ENCODE data around the gene USP12.
A peak's percentile ranks its signal among the peaks of the same experiment; 100 is the strongest.
"Not testable (repeated sequence)": the region's sequence is repeated elsewhere in the genome, so short reads cannot be mapped to it uniquely, and the experiment has no call there.

USP12 gene

GRCh38 chr13:27194895-27195764 is 23.5 kb upstream of the USP12 start:
- intact Hi-C loops (cut with micrococcal nuclease): no loop called here
- Mint-ChIP-seq H3K9me3 (no peaks in the 10 kb centered on the region), H3K27ac (no peak overlapping the region), H3K4me1 (ENCODE audit: low read depth) (peaks cover 17% of the 10 kb centered on the region), H3K4me3 (no peak overlapping the region), H3K36me3 (ENCODE audit: low read depth) (no peaks in the 10 kb centered on the region), H3K27me3 (peaks cover 5% of the 10 kb centered on the region)

- Mint-ChIP-seq H3K27me3 (peaks cover 5% of the 10 kb centered on the region), H3K9me3 (no peaks in the 10 kb centered on the region), H3K27ac (no peak overlapping the region), H3K4me3 (no peak overlapping the region), H3K36me3 (ENCODE audit: low read depth) (no peaks in the 10 kb centered on the region), H3K4me1 (ENCODE audit: low read depth) (peaks cover 17% of the 10 kb centered on the region)
- intact Hi-C loops (cut with micrococcal nuclease): no loop called here
Observed at GRCh38 chr13:27194209-27194608, 22.6 kb upstream of the USP12 start.

- H3K4me3 Mint-ChIP-seq: no peak overlapping the region
- no peaks in the 10 kb centered on the region for H3K36me3 Mint-ChIP-seq (ENCODE audit: low read depth)
- peaks cover 17% of the 10 kb centered on the region for H3K4me1 Mint-ChIP-seq (ENCODE audit: low read depth)
- peaks cover 5% of the 10 kb centered on the region for H3K27me3 Mint-ChIP-seq
- intact Hi-C loops (cut with micrococcal nuclease): no loop called here
- no peaks in the 10 kb centered on the region for H3K9me3 Mint-ChIP-seq
- no peak overlapping the region for H3K27ac Mint-ChIP-seq
Observed at GRCh38 chr13:27193496-27193895, 21.9 kb upstream of the USP12 start.

- intact Hi-C loops (cut with micrococcal nuclease): no loop called here
- H3K36me3 Mint-ChIP-seq (ENCODE audit: low read depth): no peaks in the 10 kb centered on the region
- H3K27ac Mint-ChIP-seq: no peak overlapping the region
- H3K9me3 Mint-ChIP-seq: no peaks in the 10 kb centered on the region
- H3K4me1 Mint-ChIP-seq (ENCODE audit: low read depth): peaks cover 17% of the 10 kb centered on the region
- H3K4me3 Mint-ChIP-seq: no peak overlapping the region
- peaks cover 5% of the 10 kb centered on the region for H3K27me3 Mint-ChIP-seq
Observed at GRCh38 chr13:27192973-27193372, 21.4 kb upstream of the USP12 start.

GRCh38 chr13:27192367-27192766 is 20.8 kb upstream of the USP12 start:
- intact Hi-C loops (cut with micrococcal nuclease); H3K27me3 Mint-ChIP-seq; H3K27ac Mint-ChIP-seq; H3K36me3 Mint-ChIP-seq (ENCODE audit: low read depth); H3K4me3 Mint-ChIP-seq; H3K9me3 Mint-ChIP-seq: not testable (repeated sequence)
- H3K4me1 Mint-ChIP-seq (ENCODE audit: low read depth): peaks cover 17% of the 10 kb centered on the region

- Mint-ChIP-seq H3K9me3 (no peaks in the 10 kb centered on the region), H3K4me3 (no peak overlapping the region)
- intact Hi-C loops (cut with micrococcal nuclease): no loop called here
Observed at GRCh38 chr13:27189192-27189591, 17.6 kb upstream of the USP12 start.

GRCh38 chr13:27188239-27188638 is 16.6 kb upstream of the USP12 start:
- H3K4me1 Mint-ChIP-seq (ENCODE audit: low read depth): peaks cover 9% of the 10 kb centered on the region
- no peak overlapping the region for H3K4me3 Mint-ChIP-seq
- H3K9me3 Mint-ChIP-seq: no peaks in the 10 kb centered on the region
- H3K27me3 Mint-ChIP-seq: peaks cover 4% of the 10 kb centered on the region
- no peak overlapping the region for H3K27ac Mint-ChIP-seq
- H3K36me3 Mint-ChIP-seq (ENCODE audit: low read depth): no peaks in the 10 kb centered on the region
- intact Hi-C loops (cut with micrococcal nuclease): no loop called here

More at GRCh38 chr13:27189192-27189591, 17.6 kb upstream of the USP12 start:
- Mint-ChIP-seq H3K27me3 (peaks cover 3% of the 10 kb centered on the region), H3K27ac (no peak overlapping the region), H3K36me3 (ENCODE audit: low read depth) (no peaks in the 10 kb centered on the region), H3K4me1 (ENCODE audit: low read depth) (peaks cover 2% of the 10 kb centered on the region)

GRCh38 chr13:27186295-27186694 is 14.7 kb upstream of the USP12 start:
- Mint-ChIP-seq H3K27me3 (peaks cover 4% of the 10 kb centered on the region), H3K4me1 (ENCODE audit: low read depth) (peaks cover 17% of the 10 kb centered on the region), H3K4me3 (no peak overlapping the region), H3K36me3 (ENCODE audit: low read depth) (no peaks in the 10 kb centered on the region), H3K9me3 (no peaks in the 10 kb centered on the region), H3K27ac (no peak overlapping the region)
- intact Hi-C loops (cut with micrococcal nuclease): no loop called here

- H3K27me3 Mint-ChIP-seq: peaks cover 1% of the 10 kb centered on the region
- no peaks in the 10 kb centered on the region for H3K9me3 Mint-ChIP-seq
- intact Hi-C loops (cut with micrococcal nuclease): no loop called here
- no peak overlapping the region for H3K4me3 Mint-ChIP-seq
- H3K4me1 Mint-ChIP-seq (ENCODE audit: low read depth): peaks cover 17% of the 10 kb centered on the region
- no peak overlapping the region for H3K27ac Mint-ChIP-seq
- H3K36me3 Mint-ChIP-seq (ENCODE audit: low read depth): no peaks in the 10 kb centered on the region
Observed at GRCh38 chr13:27183561-27184147, 12.0 kb upstream of the USP12 start.

- H3K9me3 Mint-ChIP-seq: no peaks in the 10 kb centered on the region
- H3K27ac Mint-ChIP-seq: no peak overlapping the region
- peaks cover 23% of the 10 kb centered on the region for H3K4me1 Mint-ChIP-seq (ENCODE audit: low read depth)
- no peaks in the 10 kb centered on the region for H3K36me3 Mint-ChIP-seq (ENCODE audit: low read depth)
- H3K27me3 Mint-ChIP-seq: peaks cover 1% of the 10 kb centered on the region
- intact Hi-C loops (cut with micrococcal nuclease): no loop called here
- no peak overlapping the region for H3K4me3 Mint-ChIP-seq
Observed at GRCh38 chr13:27182844-27183497, 11.4 kb upstream of the USP12 start.

GRCh38 chr13:27182054-27182453 is 10.4 kb upstream of the USP12 start:
- no peak overlapping the region for H3K4me3 Mint-ChIP-seq
- H3K36me3 Mint-ChIP-seq (ENCODE audit: low read depth): no peaks in the 10 kb centered on the region
- no peak overlapping the region for H3K27ac Mint-ChIP-seq
- H3K4me1 Mint-ChIP-seq (ENCODE audit: low read depth): peaks cover 30% of the 10 kb centered on the region
- intact Hi-C loops (cut with micrococcal nuclease): no loop called here
- peaks cover 1% of the 10 kb centered on the region for H3K27me3 Mint-ChIP-seq
- no peaks in the 10 kb centered on the region for H3K9me3 Mint-ChIP-seq

GRCh38 chr13:27177852-27178251 is 6.2 kb upstream of the USP12 start:
- Mint-ChIP-seq H3K27ac (peak overlapping the region; percentile 62), H3K9me3 (no peaks in the 10 kb centered on the region), H3K27me3 (no peaks in the 10 kb centered on the region), H3K4me3 (no peak overlapping the region), H3K36me3 (ENCODE audit: low read depth) (no peaks in the 10 kb centered on the region), H3K4me1 (ENCODE audit: low read depth) (peaks cover 43% of the 10 kb centered on the region)
- intact Hi-C loops (cut with micrococcal nuclease): loop anchor here (10.0 kb wide), 1 partner anchor 993 kb away; no protein-coding TSS in a partner anchor

GRCh38 chr13:27176470-27177410 is 5.1 kb upstream of the USP12 start:
- H3K27ac Mint-ChIP-seq: peak overlapping the region; percentile 88
- H3K36me3 Mint-ChIP-seq (ENCODE audit: low read depth): no peaks in the 10 kb centered on the region
- H3K4me3 Mint-ChIP-seq: peak overlapping the region; percentile 58
- intact Hi-C loops (cut with micrococcal nuclease): loop anchor here (10.0 kb wide), 1 partner anchor 992 kb away; no protein-coding TSS in a partner anchor
- H3K4me1 Mint-ChIP-seq (ENCODE audit: low read depth): peaks cover 45% of the 10 kb centered on the region
- H3K9me3 Mint-ChIP-seq: no peaks in the 10 kb centered on the region
- no peaks in the 10 kb centered on the region for H3K27me3 Mint-ChIP-seq

Data from dendritic cell treated with granulocyte-macrophage colony-stimulating factor and Interleukin-4, amounts not matched to agents 40 ng/mL and 50 ng/mL, for 4 days (primary cell).